ENCODE results near the gene POLR2I. TPM values are rescaled to one million over a fixed set of nuclear protein-coding genes. Genes with fewer than 3 reads are reported as not detected.
"Not testable (repeated sequence)": the region's sequence is repeated elsewhere in the genome, so short reads cannot be mapped to it uniquely, and the experiment has no call there.

The POLR2I gene
- total RNA-seq, 1 experiment from 2014 or later, result 174 TPM

DNA sequence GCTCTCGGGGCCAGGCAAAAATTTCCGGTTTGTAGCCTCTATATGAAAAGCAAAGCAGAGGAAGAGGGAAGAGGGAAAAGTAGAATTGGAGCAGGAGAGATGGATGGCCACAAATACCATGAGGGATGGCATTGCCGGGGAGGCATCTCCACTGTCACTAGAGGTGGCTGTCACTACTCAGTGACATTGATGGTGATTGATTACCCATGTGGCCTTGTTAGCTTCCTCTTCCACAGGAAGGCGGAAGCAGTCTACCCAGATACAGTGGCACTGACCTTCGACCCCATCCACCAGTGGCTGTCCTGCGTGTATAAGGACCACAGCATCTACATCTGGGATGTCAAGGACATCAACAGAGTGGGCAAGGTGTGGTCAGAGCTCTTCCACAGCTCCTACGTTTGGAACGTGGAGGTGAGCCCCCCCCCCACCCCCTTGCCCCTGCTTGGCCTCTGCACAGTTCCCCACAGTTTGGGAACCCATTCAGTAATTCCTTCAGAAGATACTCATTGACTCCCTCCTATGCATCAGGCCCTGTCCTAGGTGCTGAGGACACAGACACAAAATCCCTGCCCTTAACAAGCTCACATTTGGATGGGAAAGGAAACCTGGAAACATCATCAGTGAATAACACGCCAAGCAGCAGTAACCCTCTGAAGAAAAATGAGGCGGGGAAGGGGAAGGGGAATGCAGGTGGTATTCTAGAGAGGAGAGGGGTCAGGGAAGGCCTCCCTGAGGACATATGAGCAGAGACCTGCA lies 41.4 kb downstream of the POLR2I start:
- Histone ChIP-seq H3K4me3 (ENCODE audit: low read depth in 2 of 2, low read length in 2 of 2) (no peak overlapping the region), H3K9me3 (ENCODE audit: control insufficient read depth, insufficient read depth, low read depth, low read length) (no peaks in the 10 kb centered on the region), H3K27me3 (ENCODE audit: control insufficient read depth, insufficient read depth, low read length) (no peaks in the 10 kb centered on the region), H3K4me1 (ENCODE audit: control insufficient read depth, insufficient read depth, low read length) (peaks cover 7% of the 10 kb centered on the region; the same call in 1 of the 2 replicates), H3K36me3 (ENCODE audit: control insufficient read depth, insufficient read depth, low read length) (peaks cover 24% of the 10 kb centered on the region; the same call in 1 of the 2 replicates), H3K27ac (ENCODE audit: low read length) (no peak overlapping the region)
- CTCF ChIA-PET, result no interaction called here
- POLR2A ChIA-PET, result no interaction called here
- DNase-seq (ENCODE audit: low read depth, low spot score), result no peak
- no TSS peak for BruUV-seq (replicated peaks)
- in situ Hi-C loops (cut with HindIII; ENCODE audit: low pct_unique_long_range_greater_than_20kb, low sequenced_read_pairs), result no loop called here
- intact Hi-C loops (cut with micrococcal nuclease; ENCODE audit: unreplicated experiment), result no loop called here
- ATAC-seq, result no peak
- TF ChIP-seq REST (IDR thresholded peaks at IDR 0.05; ENCODE audit: insufficient read depth in 1 of 2, low read depth in 2 of 2, low read length in 1 of 2) (peak; percentile 72 to 79), CTCF (IDR thresholded peaks at IDR 0.05) (no peak)

GRCh38 chr19:36072081-36072480 lies 42.6 kb downstream of the POLR2I start:
- Histone ChIP-seq H3K9me3 (ENCODE audit: control insufficient read depth, insufficient read depth, low read depth, low read length) (no peaks in the 10 kb centered on the region), H3K4me3 (ENCODE audit: low read depth in 2 of 2, low read length in 2 of 2) (no peak overlapping the region), H3K27ac (ENCODE audit: low read length) (no peak overlapping the region), H3K36me3 (ENCODE audit: control insufficient read depth, insufficient read depth, low read length) (peaks cover 27% of the 10 kb centered on the region; the same call in 1 of the 2 replicates), H3K27me3 (ENCODE audit: control insufficient read depth, insufficient read depth, low read length) (no peaks in the 10 kb centered on the region), H3K4me1 (ENCODE audit: control insufficient read depth, insufficient read depth, low read length) (peaks cover 7% of the 10 kb centered on the region; the same call in 1 of the 2 replicates)
- CTCF ChIA-PET, result no interaction called here
- TF ChIP-seq REST (IDR thresholded peaks at IDR 0.05; ENCODE audit: insufficient read depth in 1 of 2, low read depth in 2 of 2, low read length in 1 of 2) (no peak), POLR2AphosphoS5 (IDR thresholded peaks at IDR 0.05; ENCODE audit: low read depth, low read length) (no peak), SIN3A (IDR thresholded peaks at IDR 0.05; ENCODE audit: borderline replicate concordance, insufficient read depth, low read depth, low read length) (no peak), TCF7L2 (IDR thresholded peaks at IDR 0.05; ENCODE audit: low read depth, low read length) (no peak), CTCF (IDR thresholded peaks at IDR 0.05) (no peak)
- intact Hi-C loops (cut with micrococcal nuclease; ENCODE audit: unreplicated experiment), result no loop called here
- ATAC-seq (no peak; the same call in 1 of the 2 replicates), DNase-seq (ENCODE audit: low read depth, low spot score) (no peak)
- no TSS peak for BruUV-seq (replicated peaks)
- in situ Hi-C loops (cut with HindIII; ENCODE audit: low pct_unique_long_range_greater_than_20kb, low sequenced_read_pairs), result no loop called here
- POLR2A ChIA-PET, result no interaction called here

DNA sequence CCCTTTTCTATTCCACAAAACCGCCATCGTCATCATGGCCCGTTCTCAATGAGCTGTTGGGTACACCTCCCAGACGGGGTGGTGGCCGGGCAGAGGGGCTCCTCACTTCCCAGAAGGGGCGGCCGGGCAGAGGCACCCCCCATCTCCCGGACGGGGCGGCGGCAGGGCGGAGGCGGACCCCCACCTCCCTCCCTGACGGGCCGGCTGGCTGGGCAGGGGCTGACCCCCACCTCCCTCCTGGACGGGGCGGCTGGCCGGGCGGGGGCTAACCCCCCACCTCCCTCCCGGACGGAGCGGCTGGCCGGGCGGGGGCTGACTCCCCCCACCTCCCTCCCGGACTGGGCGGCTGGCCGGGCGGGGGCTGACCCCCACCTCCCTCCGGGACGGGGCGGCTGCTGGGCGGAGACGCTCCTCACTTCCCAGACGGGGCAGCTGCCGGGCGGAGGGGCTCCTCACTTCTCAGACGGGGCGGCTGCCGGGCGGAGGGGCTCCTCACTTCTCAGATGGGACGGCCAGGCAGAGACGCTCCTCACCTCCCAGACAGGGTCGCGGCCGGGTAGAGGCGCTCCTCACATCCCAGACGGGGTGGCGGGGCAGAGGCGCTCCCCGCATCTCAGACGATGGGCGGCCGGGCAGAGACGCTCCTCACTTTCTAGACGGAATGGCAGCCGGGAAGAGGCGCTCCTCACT lies 45.7 kb downstream of the POLR2I start:
- CTCF ChIA-PET, result not testable (repeated sequence)

More for the DNA sequence above, 45.7 kb downstream of the POLR2I start:
- H3K4me1 ChIP-seq (ENCODE audit: control insufficient read depth, insufficient read depth, low read length); in situ Hi-C loops (cut with HindIII; ENCODE audit: low pct_unique_long_range_greater_than_20kb, low sequenced_read_pairs); POLR2A ChIA-PET; ATAC-seq; H3K27me3 ChIP-seq (ENCODE audit: control insufficient read depth, insufficient read depth, low read length); H3K9me3 ChIP-seq (ENCODE audit: control insufficient read depth, insufficient read depth, low read depth, low read length); H3K4me3 ChIP-seq (ENCODE audit: low read depth in 2 of 2, low read length in 2 of 2); H3K27ac ChIP-seq (ENCODE audit: low read length); DNase-seq (ENCODE audit: low read depth, low spot score); intact Hi-C loops (cut with micrococcal nuclease; ENCODE audit: unreplicated experiment); BruUV-seq (replicated peaks): not testable (repeated sequence)
- H3K36me3 ChIP-seq (ENCODE audit: control insufficient read depth, insufficient read depth, low read length), result peaks cover 25% of the 10 kb centered on the region; the same call in 1 of the 2 replicates
